Kidney (tissue), 14 donors: Measurements from ENCODE around the gene HSD17B3. TPM values are rescaled to one million over a fixed set of nuclear protein-coding genes. Genes with fewer than 3 reads are reported as not detected.

Experiments
- DNase-seq, 5 donors: peaks; one replicate each; pipeline ENCODE4 v3.0.0-alpha.2; 2013 to 2020
- FAIRE-seq: peaks from 2 replicates; lab custom pipeline; 2012; peaks lifted over from hg19 to GRCh38; lab: Jason Lieb, UNC
- H3K27ac ChIP-seq, 2 donors: one replicate each; pipeline ENCODE4 v1.7.0; 2013; ENCODE audit warnings: low read depth in 2 of 2, low read length in 2 of 2, inconsistent platforms in 1 of 2
- H3K27me3 ChIP-seq: one replicate; pipeline ENCODE4 v1.7.1; 2013; ENCODE audit warnings: low read length, inconsistent platforms; ENCODE audit not compliant: control insufficient read depth, insufficient read depth
- H3K36me3 ChIP-seq, 3 donors: one replicate each; pipeline versions ENCODE4 v1.7.0 to v1.7.1; 2013; ENCODE audit warnings: low read length in 3 of 3, control low read depth in 1 of 3, inconsistent platforms in 1 of 3; ENCODE audit not compliant: insufficient read depth in 3 of 3, control insufficient read depth in 2 of 3
- H3K4me1 ChIP-seq, 3 donors: one replicate each; pipeline versions ENCODE4 v1.7.0 to v1.7.1; 2013; ENCODE audit warnings: low read length in 3 of 3, inconsistent platforms in 1 of 3, low read depth in 1 of 3; ENCODE audit not compliant: control insufficient read depth in 2 of 3, insufficient read depth in 2 of 3
- H3K4me3 ChIP-seq, 3 donors: one replicate each; pipeline versions ENCODE4 v1.7.0 to v1.8.1; 2013; ENCODE audit warnings: low read length in 3 of 3, control low read depth in 1 of 3, inconsistent platforms in 1 of 3
- H3K9ac ChIP-seq, 3 donors: one replicate each; pipeline versions ENCODE4 v1.7.0 to v1.7.1; 2013; ENCODE audit warnings: low read length in 3 of 3, control low read depth in 1 of 3, inconsistent platforms in 1 of 3
- H3K9me3 ChIP-seq, 3 donors: one replicate each; pipeline versions ENCODE4 v1.7.0 to v1.7.1; 2013; ENCODE audit warnings: low read length in 3 of 3, control low read depth in 1 of 3, inconsistent platforms in 1 of 3; ENCODE audit not compliant: control insufficient read depth in 2 of 3, insufficient read depth in 1 of 3
- CTCF ChIP-seq: IDR thresholded peaks from 3 replicates; pipeline ENCODE4 v1.5.1; 2012; ENCODE audit warnings: mild to moderate bottlenecking, moderate library complexity, borderline replicate concordance; ENCODE audit not compliant: insufficient read depth; ENCODE audit errors: extremely low read depth
- intact Hi-C: fragments of 100-400 bp; cut with DNase I; formaldehyde crosslinking; loops from one replicate; pipeline ENCODE4 v1.11.1; 2022
- polyA plus RNA-seq: library from polyadenylated mRNA; stranded (reverse); fragments of 350-450 nt; fragmentation: Illumina TruSeq; extraction: RNeasy Lipid Tissue Mini Kit (QIAGEN cat#74804); gene quantifications from one replicate; pipeline ENCODE4 v1.2.3, GENCODE V29; 2014; ENCODE audit warnings: low read depth, low replicate concordance; ENCODE audit not compliant: insufficient read depth
- total RNA-seq: library from RNA; stranded (reverse); fragmentation: NEBNext Ultra II Directional; extraction: Animal tissue kit (Norgen Biotek cat#: 25700); gene quantifications from one replicate; pipeline ENCODE4 v1.2.1, GENCODE V29; 2021
- donor health status: control.
- donor health status: control.
- donor health status: control.
- donor health status: control.
- donor health status: control.
- donor health status: DM: yes; HTN: yes; CAD: no.
- donor health status: Normal renal cell carcinoma (clear cell type).

HSD17B3 gene
- total and polyA plus RNA-seq, 2 donors from 2014 or later = 0.66 to 2.0 TPM

GRCh38 chr9:96199006-96199405, 103.0 kb downstream of the HSD17B3 start:
- Histone ChIP-seq H3K4me1 (no peaks in the 10 kb centered on the region), H3K9me3 (no peaks in the 10 kb centered on the region), H3K27ac (no peak overlapping the region), H3K4me3 (no peak overlapping the region), H3K36me3 (no peaks in the 10 kb centered on the region), H3K27me3 (no peaks in the 10 kb centered on the region), H3K9ac (no peak overlapping the region)
- intact Hi-C loops = no loop called here
- no peak for FAIRE-seq
- TF ChIP-seq CTCF = no peak
- no peak for DNase-seq

- no peak overlapping the region for H3K9ac ChIP-seq
- no peak overlapping the region for H3K27ac ChIP-seq
- H3K4me3 ChIP-seq = no peak overlapping the region
- H3K36me3 ChIP-seq = no peaks in the 10 kb centered on the region
- no peaks in the 10 kb centered on the region for H3K9me3 ChIP-seq
- intact Hi-C loops = no loop called here
- H3K27me3 ChIP-seq = no peaks in the 10 kb centered on the region
- no peaks in the 10 kb centered on the region for H3K4me1 ChIP-seq
- no peak for TF ChIP-seq CTCF
- DNase-seq = no peak
- no peak for FAIRE-seq
Measured at GRCh38 chr9:96195541-96195940, 106.4 kb downstream of the HSD17B3 start.

DNA sequence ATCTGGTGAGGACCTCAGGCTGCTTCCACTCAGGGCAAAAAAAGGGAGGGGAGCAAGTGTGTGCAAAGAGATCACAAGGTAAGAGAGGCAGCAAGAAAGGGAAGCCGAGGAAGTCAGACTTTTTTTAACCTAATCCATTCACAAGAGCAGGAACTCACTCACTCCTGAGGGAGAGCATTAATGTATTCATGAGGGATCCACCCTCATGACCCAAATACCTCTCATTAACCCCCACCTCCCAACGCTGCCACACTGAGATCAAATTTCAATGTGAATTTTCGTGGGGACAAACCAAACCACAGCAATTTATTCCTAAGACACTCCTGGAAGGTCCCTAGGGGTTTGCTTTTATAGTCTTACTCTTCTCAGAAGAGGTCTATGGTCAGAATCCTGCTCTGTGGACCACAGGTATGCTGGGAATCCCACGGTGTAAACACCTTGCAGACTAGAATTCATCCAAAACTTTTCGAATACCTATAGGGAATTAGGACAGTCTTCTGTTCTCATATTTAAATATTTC, 108.7 kb downstream of the HSD17B3 start:
- no peak for DNase-seq

More for the DNA sequence above, 108.7 kb downstream of the HSD17B3 start:
- no peak for FAIRE-seq
- intact Hi-C loops = no loop called here
- no peaks in the 10 kb centered on the region for H3K27me3 ChIP-seq
- H3K36me3 ChIP-seq = no peaks in the 10 kb centered on the region
- no peak for TF ChIP-seq CTCF
- H3K4me3 ChIP-seq = no peak overlapping the region
- no peak overlapping the region for H3K27ac ChIP-seq
- no peaks in the 10 kb centered on the region for H3K4me1 ChIP-seq
- no peak overlapping the region for H3K9ac ChIP-seq
- H3K9me3 ChIP-seq = peaks cover 0 to 5% (median 0%) of the 10 kb centered on the region in 3 donors
